HEK293T (cell line): Measurements from ENCODE around the gene ENAH.

Experiments
- CTCF ChIA-PET: fragments of 350-600 bp; formaldehyde crosslinking; extraction: SDS; loops from one replicate; lab custom pipeline; 2021; ENCODE audit warnings: antibody characterized with exemption, inconsistent platforms; lab: Yijun Ruan, JAX
- POLR2A ChIA-PET: fragments of 350-600 bp; formaldehyde crosslinking; extraction: SDS; loops from one replicate; lab custom pipeline; 2020; ENCODE audit warnings: antibody characterized with exemption, inconsistent platforms; lab: Yijun Ruan, JAX
- DNase-seq: peaks from one replicate; pipeline ENCODE4 v3.0.0; 2012; ENCODE audit warnings: mixed read lengths; ENCODE audit errors: extremely low spot score
- ARNT ChIP-seq: fragments of 450-650 bp; IDR thresholded peaks from 2 replicates; pipeline ENCODE4 v1.6.1; 2017; ENCODE audit warnings: mild to moderate bottlenecking
- BHLHE40 ChIP-seq: fragments of 450-650 bp; IDR thresholded peaks from 2 replicates; pipeline ENCODE4 v1.6.1; 2016; ENCODE audit warnings: mild to moderate bottlenecking, moderate library complexity, borderline replicate concordance
- CTBP1 ChIP-seq: fragments of 450-650 bp; IDR thresholded peaks from 2 replicates; pipeline ENCODE4 v1.6.1; 2016; ENCODE audit warnings: borderline replicate concordance
- ELF4 ChIP-seq: fragments of 450-650 bp; IDR thresholded peaks from 2 replicates; pipeline ENCODE4 v1.6.1; 2017; ENCODE audit warnings: antibody characterized with exemption
- FOXA1 ChIP-seq: fragments of 450-650 bp; IDR thresholded peaks from 2 replicates; pipeline ENCODE4 v1.6.1; 2016; ENCODE audit warnings: mild to moderate bottlenecking
- FOXK2 ChIP-seq: fragments of 450-650 bp; IDR thresholded peaks from 2 replicates; pipeline ENCODE4 v1.6.1; 2016; ENCODE audit warnings: mild to moderate bottlenecking
- FOXM1 ChIP-seq: fragments of 450-650 bp; IDR thresholded peaks from 2 replicates; pipeline ENCODE4 v1.6.1; 2017; ENCODE audit warnings: mild to moderate bottlenecking, borderline replicate concordance
- HDGF ChIP-seq: fragments of 450-650 bp; IDR thresholded peaks from 2 replicates; pipeline ENCODE4 v1.6.1; 2017; ENCODE audit warnings: antibody characterized with exemption, borderline replicate concordance
- L3MBTL2 ChIP-seq: fragments of 450-650 bp; conservative IDR thresholded peaks from 2 replicates; pipeline ENCODE4 v1.6.1; 2016; ENCODE audit warnings: mild to moderate bottlenecking
- LEF1 ChIP-seq: fragments of 450-650 bp; IDR thresholded peaks from 2 replicates; pipeline ENCODE4 v1.6.1; 2017; ENCODE audit warnings: mild to moderate bottlenecking, borderline replicate concordance
- NFRKB ChIP-seq: fragments of 450-650 bp; IDR thresholded peaks from 2 replicates; pipeline ENCODE4 v1.6.1; 2016; ENCODE audit warnings: mild to moderate bottlenecking, moderate library complexity
- SP1 ChIP-seq: fragments of 450-650 bp; IDR thresholded peaks from 2 replicates; pipeline ENCODE4 v1.6.1; 2017
- SUZ12 ChIP-seq: fragments of 450-650 bp; IDR thresholded peaks from 2 replicates; pipeline ENCODE4 v1.6.1; 2016; ENCODE audit warnings: mild to moderate bottlenecking
- TARDBP ChIP-seq: fragments of 450-650 bp; IDR thresholded peaks from 2 replicates; pipeline ENCODE4 v1.6.1; 2016
- ZNF384 ChIP-seq: fragments of 450-650 bp; IDR thresholded peaks from 2 replicates; pipeline ENCODE4 v1.6.1; 2016
- TF ChIP-seq, protein P1 (sequence below): fragments of 450-650 bp; IDR thresholded peaks from 2 replicates; pipeline ENCODE4 v1.6.1; 2016

The ENAH gene

DNA sequence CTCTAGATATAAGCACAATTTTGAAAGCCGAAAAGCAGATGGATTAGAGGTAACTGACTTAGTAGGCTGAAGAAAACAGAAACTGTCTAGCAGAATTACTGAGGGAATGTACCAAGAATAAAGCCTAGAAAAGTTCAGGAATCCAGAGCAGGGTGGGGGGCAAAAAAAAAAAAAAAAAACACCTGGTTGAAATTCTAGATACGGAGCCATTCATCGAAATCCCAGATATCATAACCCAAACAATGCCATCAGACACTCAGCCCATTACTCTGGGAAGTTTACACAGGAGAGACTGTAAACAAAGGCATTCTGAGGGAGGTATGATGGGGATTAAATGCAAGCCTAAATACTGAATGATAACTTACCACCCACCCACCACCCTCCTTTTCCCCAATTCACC, 45.6 kb downstream of the ENAH start:
- POLR2A ChIA-PET = interaction anchor here (1.0 to 1.3 kb wide), 2 partner anchors 14 to 45 kb away, joined by 3 to 4 read pairs; partner anchors contain the start of gene ENAH
- no peak for DNase-seq
- TF ChIP-seq FOXK2 = no peak
- TF ChIP-seq ZNF384 = peak; percentile 69
- CTCF ChIA-PET = interaction anchor here (0.6 to 1.5 kb wide), 4 partner anchors 11 to 133 kb away, joined by 3 to 9 read pairs (median 4); no protein-coding TSS in a partner anchor

GRCh38 chr1:225603538-225604354, 49.2 kb downstream of the ENAH start:
- ChIA-PET CTCF (interaction anchor here (0.5 to 1.8 kb wide), 3 partner anchors 129 to 1639 kb away, joined by 3 to 6 read pairs (median 3); partner anchors contain the start of gene SRP9), POLR2A (interaction anchor here (0.8 kb wide), 1 partner anchor 50 kb away, joined by 3 read pairs; the partner anchor contains the start of gene ENAH)
- DNase-seq = no peak
- no peak for TF ChIP-seq SUZ12
- peak; percentile 75; the same call in 1 of the 2 replicates for TF ChIP-seq FOXM1
- TF ChIP-seq LEF1 = 0 out of 2 replicates have a peak, but pooled peaks have one; percentile 9
- TF ChIP-seq BHLHE40 = no peak
- TF ChIP-seq L3MBTL2 = peak; percentile 38; the same call in 1 of the 2 replicates
- peak; percentile 53; the same call in 1 of the 2 replicates for TF ChIP-seq FOXK2

DNA sequence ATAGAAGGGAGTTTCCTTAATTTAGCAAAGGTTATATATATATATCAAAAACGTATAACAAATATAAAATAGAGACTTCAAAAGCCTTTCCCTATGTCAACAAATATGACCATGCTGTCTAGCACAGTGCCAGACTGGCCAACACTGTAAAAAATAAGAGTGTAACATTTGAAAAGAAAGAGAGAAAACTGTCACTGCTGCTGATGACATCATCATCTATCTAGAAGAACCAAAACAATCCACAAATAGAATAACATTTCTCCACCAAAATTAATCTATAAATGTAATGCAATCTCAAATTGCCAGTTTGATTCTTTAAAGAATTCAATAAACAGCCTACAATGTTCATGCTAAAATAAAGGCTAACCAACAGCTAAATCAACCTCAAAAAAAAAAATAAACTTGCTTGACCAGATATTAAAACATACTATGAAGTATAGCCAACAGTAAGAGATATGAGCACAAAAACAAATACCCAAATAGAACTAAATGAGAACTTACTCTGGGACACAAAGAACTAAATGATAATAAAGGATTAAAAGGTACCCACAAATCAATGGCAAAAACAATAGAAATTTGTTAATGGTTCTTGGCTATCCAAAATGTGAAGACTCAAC, 50.2 kb downstream of the ENAH start:
- CTCF ChIA-PET = interaction anchor here (0.6 to 1.8 kb wide), 2 partner anchors 175 to 1006 kb away, joined by 5 to 6 read pairs; partner anchors contain the start of gene SRP9
- peak; percentile 10; the same call in 1 of the 2 replicates for TF ChIP-seq TARDBP
- TF ChIP-seq, protein P1, sequence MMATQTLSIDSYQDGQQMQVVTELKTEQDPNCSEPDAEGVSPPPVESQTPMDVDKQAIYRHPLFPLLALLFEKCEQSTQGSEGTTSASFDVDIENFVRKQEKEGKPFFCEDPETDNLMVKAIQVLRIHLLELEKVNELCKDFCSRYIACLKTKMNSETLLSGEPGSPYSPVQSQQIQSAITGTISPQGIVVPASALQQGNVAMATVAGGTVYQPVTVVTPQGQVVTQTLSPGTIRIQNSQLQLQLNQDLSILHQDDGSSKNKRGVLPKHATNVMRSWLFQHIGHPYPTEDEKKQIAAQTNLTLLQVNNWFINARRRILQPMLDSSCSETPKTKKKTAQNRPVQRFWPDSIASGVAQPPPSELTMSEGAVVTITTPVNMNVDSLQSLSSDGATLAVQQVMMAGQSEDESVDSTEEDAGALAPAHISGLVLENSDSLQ = peak; percentile 39
- TF ChIP-seq ELF4 = no peak
- no peak for TF ChIP-seq LEF1
- TF ChIP-seq HDGF = no peak
- no peak for TF ChIP-seq BHLHE40
- no peak for TF ChIP-seq SUZ12
- no peak for DNase-seq
- POLR2A ChIA-PET = no interaction called here

GRCh38 chr1:225601902-225602589, 50.9 kb downstream of the ENAH start:
- ChIA-PET POLR2A (no interaction called here), CTCF (no interaction called here)
- DNase-seq = no peak
- TF ChIP-seq CTBP1 = no peak
- TF ChIP-seq NFRKB = no peak
- TF ChIP-seq, protein P1 = no peak
- no peak for TF ChIP-seq TARDBP
- no peak for TF ChIP-seq ELF4
- no peak for TF ChIP-seq ZNF384
- TF ChIP-seq FOXA1 = no peak
- no peak for TF ChIP-seq SUZ12
- TF ChIP-seq L3MBTL2 = no peak
- no peak for TF ChIP-seq HDGF
- no peak for TF ChIP-seq BHLHE40
- no peak for TF ChIP-seq LEF1
- TF ChIP-seq FOXM1 = no peak
- TF ChIP-seq FOXK2 = no peak
- TF ChIP-seq SP1 = no peak
- TF ChIP-seq ARNT = no peak

DNA sequence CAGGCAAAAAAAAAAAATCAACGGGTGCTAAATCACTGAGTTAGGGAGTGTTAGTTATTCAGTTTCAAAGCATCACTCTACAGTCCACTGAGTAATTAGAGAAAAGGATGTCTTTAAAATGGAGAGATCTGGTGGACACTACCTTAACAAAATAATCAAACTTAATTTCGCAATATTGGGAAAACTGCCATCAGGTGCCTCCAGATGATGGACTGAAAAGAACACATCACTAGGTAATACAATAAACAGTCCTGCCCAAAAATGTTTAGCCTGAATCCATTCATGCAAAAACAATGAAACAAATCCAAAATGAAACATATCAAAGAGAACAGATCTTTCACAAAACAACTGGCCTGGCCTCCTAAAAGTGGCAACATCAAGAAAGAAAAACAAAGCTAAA, 54.1 kb downstream of the ENAH start:
- TF ChIP-seq ZNF384 (peak; percentile 10; the same call in 1 of the 2 replicates), SP1 (no peak), LEF1 (no peak), ELF4 (no peak)
- ChIA-PET POLR2A (no interaction called here), CTCF (no interaction called here)
- DNase-seq = no peak

DNA sequence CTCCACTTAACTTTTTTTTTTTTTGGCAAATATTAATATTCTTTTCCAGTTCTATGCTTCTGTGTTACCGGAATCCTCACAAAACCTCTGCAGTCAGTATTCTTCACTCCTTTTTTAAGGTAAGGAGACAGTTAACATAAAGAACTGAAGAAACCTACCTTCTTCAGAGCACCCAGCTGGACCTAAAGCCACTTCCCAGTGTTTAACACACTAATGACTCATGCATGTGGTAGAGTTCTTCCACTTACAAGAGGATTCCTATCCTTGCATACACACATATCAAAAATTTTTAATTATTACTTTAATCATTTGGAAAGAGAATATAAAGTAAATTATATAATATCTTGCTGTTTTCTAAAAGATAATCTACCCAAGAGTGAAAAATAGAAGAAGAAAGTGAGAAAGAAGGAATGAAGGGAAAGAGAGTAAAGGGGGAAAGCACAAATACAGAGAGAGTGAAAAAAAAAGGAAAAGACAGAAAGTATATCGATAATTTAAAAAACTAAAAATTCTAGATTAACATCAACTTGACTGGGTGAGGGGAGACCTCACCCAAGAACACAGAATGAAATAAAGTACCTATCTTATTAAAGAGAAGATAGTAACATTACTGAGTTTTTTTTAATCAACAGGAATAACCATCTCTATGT, 54.9 kb downstream of the ENAH start:
- ChIA-PET POLR2A (no interaction called here), CTCF (interaction anchor here (0.5 to 0.6 kb wide), 2 partner anchors 57 to 174 kb away, joined by 3 read pairs; no protein-coding TSS in a partner anchor)
- TF ChIP-seq BHLHE40 = no peak
- no peak for TF ChIP-seq ARNT
- no peak for TF ChIP-seq L3MBTL2
- no peak for TF ChIP-seq FOXM1
- TF ChIP-seq ELF4 = no peak
- no peak for TF ChIP-seq ZNF384
- TF ChIP-seq FOXA1 = no peak
- no peak for TF ChIP-seq LEF1
- TF ChIP-seq, protein P1 = no peak
- TF ChIP-seq FOXK2 = no peak
- TF ChIP-seq SP1 = no peak
- TF ChIP-seq HDGF = no peak
- TF ChIP-seq NFRKB = no peak
- no peak for TF ChIP-seq SUZ12
- no peak for TF ChIP-seq TARDBP
- TF ChIP-seq CTBP1 = no peak
- no peak for DNase-seq
